NK-92 (cell line): ENCODE data around the gene RFWD3.
"Not testable (repeated sequence)": the region's sequence is repeated elsewhere in the genome, so short reads cannot be mapped to it uniquely, and the experiment has no call there.

Experiments
- DNase-seq: peaks from one replicate; lab custom pipeline; 2025; ENCODE audit not compliant: unreplicated experiment; lab: John Stamatoyannopoulos, UW

The RFWD3 gene

DNA sequence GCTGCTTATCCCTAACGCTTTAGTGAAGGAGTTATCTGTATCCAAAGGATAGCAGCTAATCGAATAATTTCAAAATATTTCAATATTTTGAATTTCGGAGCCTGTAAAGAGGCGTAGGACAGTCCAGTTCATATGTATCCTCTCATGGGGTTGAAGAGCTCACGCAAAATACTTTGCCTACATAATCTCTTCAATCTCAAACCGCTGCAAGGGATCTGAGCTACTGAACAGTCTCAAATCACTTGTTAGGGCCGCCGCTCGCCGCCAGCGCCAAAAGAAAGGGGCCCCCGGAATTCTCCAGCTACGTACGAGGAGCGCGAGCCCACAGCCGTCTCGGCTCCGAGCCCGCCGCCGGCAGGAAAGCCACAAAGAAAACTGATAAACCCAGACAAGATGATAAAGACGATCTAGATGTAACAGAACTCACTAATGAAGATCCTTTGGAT is 601 bp upstream of the RFWD3 start:
- DNase-seq, result no peak

DNA sequence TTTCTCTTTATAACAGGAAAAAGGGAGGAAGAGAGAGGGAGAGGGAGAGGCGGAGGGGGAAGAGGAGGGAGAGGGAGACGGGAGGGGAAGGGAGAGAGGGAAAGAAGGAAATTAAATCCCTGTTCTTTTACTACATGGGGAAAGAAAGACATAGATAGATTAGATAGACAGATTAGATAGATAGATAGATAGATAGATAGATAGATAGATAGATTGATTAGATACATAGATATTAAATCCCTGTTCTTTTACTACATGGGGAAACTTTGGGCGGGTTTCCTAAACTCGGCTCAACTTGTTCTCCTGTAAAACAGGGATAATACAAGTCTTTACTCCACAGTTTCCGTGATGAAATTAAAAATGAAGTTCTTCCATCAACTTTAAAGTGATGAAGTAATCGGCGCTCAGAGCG is 661 bp downstream of the RFWD3 start:
- no peak for DNase-seq

DNA sequence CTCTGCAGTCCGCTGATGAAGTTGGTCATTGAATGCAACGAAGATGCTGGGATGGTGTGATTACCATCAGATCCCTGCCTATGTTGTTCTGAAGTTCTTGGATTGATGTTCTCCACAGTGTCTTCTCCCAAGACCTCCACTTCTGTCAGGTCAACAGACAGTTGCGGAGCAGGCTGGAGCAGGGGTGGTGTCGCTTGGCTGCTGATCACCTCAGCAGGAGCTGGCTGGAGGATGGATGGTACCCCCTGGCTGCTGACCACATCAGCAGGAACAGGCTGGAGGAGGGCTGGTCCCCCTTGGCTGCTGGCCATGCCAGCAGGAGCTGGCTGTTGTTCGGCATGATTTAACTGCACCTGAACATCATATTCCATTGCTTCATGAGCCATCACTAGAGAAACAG is 5.6 kb downstream of the RFWD3 start:
- DNase-seq, result no peak

DNA sequence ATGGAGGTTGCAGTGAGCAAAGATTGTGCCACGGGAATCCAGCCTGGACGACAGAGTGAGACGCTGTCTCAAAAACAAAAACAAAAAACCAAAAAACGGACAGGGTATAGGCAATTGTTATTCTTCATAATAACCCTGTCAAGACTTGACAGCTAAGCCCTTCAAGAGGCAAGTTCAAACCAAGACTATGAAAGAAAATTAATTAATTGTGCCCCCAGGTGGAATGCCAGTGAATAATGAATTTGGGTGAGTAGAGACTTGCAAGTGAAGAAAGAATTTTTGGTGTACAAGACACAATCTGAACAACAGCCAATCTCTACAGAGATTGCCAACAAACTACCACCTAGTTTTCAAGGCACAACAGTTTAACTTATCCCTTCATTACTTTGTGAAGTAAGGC is 6.3 kb downstream of the RFWD3 start:
- DNase-seq, result no peak

DNA sequence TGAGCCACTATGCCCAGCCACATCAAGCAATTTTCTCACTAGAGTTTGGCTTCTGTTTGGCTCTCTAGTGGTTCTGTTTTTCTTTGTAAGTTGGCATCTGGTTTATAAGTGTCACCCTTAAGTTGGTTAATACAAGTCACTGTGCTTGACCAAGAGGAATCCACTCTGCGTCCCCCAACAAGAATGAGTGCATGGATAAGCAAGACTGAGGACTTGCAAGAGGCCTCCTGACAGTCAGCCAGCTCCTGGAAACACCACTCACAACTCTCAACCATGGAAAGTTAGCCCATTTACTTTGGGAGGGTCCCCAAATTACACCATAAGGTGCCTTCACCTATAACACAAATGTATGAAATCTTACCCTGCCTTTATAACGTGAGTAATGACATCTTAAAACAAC is 7.6 kb downstream of the RFWD3 start:
- no peak for DNase-seq

DNA sequence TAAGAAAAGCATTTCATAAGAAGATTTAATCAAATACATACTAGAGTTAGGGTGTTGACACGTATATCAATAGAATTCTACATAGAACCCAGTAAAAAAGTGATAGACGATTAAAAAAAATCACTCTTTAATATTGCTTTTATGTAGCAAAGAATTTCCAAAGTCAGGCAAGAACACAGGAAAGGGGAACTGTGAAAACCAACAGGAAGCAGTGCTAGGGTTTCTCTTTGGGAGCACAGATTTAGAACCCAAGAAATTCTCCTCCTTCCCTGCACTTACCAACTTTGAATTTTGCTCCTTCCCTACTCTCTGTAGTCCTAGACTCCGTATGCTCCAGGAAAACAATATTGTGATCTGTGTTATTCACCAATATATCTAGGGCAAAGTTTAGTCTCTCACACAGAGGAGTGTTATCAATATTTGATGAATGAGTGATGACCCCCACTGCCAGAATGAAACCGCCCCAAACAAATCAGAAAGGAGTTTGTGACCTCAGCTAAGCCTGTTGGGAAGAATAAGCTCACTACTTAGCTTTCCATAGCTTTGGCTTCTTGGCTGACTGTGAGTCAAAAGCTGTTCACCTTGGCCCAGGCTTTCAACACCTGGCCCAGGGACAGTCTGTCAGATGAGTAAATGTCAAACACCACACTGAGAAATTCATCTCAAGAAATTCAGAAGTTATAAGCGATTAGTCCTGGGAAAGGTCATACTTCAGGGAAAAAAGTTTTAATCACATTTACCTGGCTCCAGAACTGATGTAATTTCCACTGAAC is 8.6 kb downstream of the RFWD3 start:
- DNase-seq, result no peak

DNA sequence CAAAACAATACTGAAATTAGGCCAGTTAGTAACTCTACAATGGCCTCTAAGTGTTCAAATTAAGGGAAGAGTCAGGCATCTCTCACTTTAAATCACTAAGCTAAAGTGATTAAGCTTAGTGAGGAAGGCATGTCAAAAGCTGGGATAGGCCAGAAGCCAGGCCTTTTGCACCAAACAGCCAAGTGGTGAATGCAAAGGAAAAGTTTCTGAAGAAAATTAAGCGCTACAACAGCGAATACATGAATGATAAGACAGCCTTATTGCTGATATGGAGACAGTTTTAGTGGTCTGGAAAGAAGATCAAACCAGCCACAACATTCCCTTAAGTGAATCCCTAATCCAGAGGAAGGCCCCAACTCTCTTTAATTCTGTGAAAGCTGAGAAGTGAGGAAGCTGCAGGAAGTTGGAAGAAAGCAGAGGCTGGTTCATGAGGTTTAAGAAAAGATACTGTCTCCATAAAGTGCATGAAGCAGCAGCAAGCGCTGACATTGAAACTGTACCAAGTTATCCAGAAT is 12.1 kb downstream of the RFWD3 start:
- no peak for DNase-seq

DNA sequence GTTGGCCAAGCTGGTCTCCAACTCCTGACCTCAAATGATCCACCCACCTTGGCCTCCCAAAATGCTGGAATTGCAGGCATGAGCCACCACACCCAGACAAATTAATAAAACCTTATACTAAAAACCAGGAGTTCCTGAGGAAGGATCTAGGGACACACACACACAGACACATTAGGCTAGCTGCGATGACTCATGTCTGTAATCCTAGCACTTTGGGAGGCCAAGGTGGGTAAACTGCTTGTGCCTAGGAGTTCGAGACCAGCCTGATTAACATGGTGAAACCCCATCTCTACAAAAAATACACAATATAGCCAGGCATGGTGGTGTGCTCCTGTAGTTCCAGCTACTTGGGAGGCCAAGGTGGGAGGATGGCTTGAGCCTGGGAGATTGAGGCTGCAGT is 13.8 kb downstream of the RFWD3 start:
- not testable (repeated sequence) for DNase-seq

DNA sequence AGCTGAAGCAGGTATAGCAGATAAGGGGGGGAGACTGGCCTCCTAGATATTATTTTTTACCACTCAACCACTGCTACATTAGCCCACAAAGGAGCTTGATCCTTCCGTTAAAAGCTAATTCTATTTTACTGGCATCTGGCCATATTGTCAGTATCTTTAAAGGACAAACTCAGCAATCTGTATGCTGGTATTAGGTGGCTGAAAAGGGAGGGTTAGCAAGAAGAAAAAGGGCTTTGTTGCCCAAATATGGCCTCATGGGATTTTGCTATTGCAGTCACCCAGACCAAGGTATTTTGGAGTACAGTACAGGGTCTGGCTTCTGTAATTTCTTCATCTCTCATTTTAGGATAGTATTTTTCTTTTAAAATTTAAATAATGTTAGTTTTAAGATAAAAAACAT is 14.4 kb downstream of the RFWD3 start:
- no peak for DNase-seq

DNA sequence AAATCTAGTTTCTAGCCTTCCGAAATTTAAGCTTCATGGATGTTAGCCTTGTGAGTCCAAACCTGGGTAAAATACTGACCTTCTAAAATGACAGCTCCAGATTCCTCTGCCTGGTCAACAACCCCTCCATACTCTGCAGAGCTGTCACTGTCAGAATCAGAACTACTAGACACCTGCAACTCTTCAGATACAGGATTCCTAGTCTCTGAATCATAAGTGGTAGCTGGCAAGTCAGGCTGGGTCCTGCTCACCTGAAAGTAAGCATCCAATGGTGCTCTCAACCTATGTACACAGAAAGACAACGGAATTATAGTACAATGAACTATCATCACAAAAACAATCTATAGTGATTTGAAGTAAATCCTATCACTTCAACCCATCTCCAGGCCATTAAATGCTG is 14.8 kb downstream of the RFWD3 start:
- no peak for DNase-seq

DNA sequence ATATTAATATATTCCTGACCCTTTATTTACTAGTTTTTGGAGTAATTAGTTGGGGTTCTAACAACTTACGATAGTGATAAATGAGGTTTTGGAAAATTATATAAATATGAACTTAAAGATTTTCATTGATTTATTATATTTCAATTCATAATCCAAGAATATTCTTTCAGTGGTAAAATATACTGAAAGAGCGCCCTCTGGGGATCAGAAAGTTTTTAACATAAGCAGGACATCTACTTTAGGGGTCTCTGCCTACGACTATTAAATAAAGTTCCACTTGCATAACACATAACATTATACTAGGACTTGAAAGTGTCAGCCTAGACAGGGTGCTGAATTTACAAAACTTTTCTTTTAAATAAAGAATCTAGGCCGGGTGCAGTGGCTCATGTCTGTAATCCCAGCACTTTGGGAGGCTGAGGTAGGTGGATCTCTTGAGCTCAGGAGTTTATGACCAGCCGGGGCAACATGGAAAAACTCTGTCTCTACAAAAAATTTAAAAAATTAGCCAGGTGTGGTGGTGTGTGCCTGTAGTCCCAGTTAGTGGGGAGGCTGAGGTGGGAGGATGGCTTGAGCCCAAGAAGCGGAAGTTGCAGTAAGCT is 15.6 kb downstream of the RFWD3 start:
- no peak for DNase-seq

DNA sequence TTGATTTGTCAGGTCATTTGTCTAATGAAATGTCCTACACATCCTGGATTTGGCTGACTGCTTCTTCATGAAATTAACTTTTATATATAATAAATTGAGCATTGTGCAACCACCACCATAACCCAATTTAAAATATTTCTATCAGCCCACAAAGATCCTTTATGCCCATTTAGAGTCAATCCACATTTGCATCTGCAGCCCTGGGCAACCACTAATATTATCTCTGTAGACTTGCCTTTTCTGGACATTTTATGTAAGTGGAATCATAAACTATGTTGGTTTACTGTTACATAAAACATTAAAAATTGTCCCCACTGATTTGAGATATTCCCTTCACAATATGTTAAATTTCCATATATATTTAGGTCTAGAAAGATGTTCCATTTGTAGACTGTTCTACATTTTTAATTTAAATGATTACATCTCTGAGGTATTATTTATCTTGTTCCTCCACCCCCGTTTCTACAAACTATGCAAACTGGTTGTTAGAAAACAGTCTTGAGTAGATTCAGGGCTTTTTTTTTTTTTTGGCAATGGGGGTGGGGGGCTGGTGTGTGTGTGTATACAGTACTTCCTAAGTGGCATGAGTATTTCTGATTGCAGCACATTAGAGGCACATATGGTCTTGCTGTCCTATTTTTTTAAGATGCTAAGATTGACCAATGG is 16.7 kb downstream of the RFWD3 start:
- DNase-seq, result no peak

DNA sequence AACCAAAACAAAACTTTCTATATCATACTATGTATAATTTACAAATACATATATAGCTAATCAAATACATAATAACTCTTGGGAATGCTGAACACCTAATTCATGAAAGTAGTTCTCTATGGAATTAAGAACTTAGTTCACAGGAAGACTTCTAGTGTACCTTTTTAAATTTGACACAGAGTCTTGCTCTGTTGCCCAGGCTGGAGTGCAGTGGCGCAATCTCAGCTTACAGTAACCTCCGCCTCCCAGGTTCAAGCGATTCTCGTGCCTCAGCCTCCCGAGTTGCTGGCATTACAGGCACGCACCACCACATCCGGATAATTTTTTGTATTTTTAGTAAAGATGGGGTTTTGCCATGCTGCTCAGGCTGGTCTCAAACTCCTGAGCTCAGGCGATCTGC is 24.7 kb downstream of the RFWD3 start:
- no peak for DNase-seq

DNA sequence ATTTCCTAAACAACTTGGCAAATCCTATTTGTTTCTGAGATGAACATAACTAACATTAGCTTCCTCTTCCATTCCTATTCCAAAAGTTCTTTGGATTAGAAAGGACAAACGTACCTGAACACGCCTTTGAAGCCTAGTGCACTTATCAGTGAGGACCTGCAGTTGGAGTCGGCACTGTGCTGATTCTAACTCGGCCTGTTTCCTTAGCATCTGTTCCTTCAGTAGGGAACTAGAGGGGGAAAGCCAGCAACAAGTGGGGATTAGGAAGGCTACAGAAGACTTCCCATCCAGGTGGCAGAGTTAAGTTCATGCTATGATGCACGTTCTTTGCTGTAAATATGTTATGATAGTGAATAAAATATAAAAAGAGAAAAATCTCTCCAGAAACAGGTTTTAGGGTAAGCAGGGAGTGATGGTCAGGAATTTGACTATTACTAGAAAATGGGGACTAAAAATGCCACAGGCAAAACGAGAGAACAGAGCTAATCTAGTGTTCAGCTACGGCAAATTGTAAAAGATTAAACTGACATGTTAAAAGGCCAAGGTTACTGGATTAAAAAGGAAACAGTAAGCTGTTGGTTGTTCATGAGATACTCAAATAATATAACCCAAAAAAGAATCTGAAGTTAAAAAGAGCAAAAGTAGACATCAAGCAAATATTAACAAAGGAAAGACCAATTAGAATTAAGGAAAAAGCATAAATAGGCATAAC is 28.8 kb downstream of the RFWD3 start:
- DNase-seq, result no peak

DNA sequence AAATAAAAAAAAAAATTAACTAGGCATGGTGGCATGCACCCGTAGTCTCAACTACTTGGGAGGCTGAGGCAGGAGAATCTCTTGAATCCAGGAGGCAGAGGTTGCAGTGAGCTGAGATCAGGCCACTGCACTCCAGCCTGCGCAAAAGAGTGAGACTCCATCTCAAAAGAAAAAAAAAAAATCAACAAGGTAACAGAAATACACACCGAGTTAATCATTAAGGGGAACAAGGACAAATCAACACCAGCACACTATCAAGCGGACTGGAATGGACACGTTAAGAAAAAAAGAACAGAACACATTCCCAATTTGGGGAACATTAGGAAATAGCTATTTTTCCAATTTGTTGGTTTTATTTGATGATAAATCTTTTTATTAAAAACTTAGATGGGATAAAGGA is 31.4 kb downstream of the RFWD3 start:
- no peak for DNase-seq

DNA sequence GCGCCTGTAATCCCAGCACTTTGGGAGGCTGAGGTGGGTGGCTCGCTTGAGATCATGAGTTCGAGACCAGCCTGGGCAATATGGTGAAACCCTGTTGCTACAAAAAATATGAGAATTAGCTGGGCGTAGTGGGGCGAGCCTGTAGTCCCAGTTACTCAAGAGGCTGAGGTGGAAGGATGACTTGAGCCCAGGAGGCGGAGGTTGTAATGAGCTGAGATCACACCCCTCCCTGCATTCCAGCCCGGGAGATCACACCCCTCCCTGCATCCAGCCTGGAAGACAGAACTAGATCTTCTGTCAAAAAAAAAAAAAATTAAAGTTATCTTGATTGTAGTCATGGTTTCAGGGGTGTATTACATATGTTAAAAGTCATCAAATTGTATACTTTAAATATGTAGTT is 33.0 kb downstream of the RFWD3 start:
- DNase-seq, result no peak

DNA sequence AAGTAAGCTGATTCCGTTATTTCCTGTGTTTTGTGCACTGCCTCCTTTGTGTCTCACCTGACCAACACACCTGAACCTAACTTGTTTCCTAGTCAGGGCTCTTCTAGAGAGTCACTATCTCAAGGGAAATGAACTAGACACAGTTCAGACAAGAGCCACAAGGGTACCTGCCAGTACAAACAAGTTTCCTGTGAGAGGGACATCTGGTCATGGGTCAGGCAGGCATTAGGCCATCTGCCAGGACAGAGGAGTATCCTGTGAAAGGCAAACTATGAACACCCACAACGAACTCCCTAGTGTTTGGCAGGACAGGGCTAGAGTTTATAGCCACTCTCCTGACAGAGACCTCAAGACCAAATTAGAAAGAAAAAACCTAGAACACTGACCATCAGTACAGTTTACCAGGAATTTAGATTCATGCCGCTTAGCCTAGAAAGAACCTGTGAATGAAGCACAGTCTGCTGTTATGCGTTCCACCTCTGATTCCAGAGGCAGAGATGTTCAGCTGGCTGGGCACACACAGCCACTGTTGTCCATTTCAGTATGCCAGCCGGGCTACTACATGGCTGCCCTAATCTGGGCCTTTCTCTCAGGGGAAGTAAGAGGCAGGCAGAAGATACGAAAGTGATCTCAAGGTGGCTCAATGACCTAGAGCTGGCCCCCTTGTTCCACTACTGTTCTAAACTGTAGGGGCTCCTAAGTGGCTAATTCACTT is 39.0 kb downstream of the RFWD3 start:
- no peak for DNase-seq

DNA sequence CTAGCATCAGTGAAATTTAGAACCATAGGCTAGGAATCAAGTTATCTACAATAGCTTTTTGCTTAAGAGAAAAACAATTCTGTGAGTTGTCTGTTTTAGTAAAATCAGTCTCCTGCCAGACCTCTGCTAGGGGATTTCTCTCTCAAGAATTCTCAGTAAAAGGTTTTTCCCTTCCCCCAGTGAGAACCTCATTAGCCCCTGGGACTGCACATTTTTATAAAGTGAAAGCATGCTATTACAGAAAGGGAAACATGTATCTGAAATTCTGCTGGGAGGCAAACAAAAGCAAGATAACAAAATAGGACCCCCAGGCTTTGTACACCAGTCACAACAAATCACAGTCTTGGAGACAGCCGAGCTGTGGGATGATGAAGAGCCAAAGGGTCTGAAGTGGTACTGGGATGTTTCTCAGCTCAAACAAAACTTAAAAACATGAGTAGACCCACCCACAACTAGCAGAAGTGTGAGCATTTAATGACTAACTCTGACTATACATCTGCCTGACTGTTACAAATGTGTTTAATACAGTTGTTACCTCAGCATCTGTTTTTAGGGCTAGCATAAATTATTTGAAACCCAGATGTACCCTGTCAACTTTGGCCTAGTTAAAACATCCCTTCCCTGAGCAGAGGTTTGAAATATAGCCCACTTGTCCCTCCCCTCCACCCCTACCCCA is 39.8 kb downstream of the RFWD3 start:
- no peak for DNase-seq

DNA sequence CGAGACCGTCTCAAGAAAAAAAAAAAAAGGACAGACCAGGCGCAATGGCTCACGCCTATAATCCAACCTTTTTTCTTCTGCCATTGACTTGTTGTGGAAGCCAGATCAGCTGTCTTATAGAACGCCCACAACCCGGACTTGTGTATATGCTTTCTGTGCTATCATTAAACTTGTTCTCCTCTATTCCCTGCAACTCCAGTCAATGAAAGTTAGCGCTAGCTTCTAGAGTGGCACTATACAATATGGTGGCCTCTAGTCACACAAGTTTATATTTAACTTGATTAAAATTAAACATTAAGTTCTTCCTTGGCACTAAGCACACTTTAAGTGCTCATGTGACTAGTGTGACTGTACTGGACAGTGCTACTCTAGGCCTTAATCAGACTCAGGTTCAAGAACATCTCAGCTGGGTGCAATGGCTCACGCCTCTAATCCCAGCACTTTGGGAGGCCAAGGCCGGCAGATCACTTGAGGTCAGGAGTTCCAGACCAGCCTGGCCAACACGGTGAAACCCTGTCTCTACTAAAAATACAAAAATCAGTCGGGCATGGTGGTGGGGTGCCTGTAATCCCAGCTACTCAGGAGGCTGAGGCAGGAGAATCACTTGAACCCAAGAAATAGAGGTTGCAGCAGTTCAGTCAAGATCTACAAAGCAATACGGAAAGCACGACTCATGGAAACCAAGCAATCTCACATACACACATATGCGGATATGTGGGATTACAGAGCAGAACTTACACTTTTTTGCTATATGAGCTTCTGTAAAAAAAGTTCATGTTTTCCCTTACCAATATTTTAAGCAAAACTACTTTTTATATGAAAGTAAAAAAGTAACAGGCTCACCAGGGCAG is 41.0 kb downstream of the RFWD3 start:
- DNase-seq, result no peak
